Activated CD4-positive, CD25-positive, alpha-beta regulatory T cell treated with anti-CD3 and anti-CD28 coated beads, Interleukin-2, amount 50 U/mL, for 24 hours (primary cell): ENCODE measurements around the gene MTOR.
"Not testable (repeated sequence)": the region's sequence is repeated elsewhere in the genome, so short reads cannot be mapped to it uniquely, and the experiment has no call there.

Experiments
- ATAC-seq, 2 donors: fragments of 150-1000 bp; cut with Tn5 transposase; one replicate each; pipeline ENCODE4 v1.10.0; 2021; ENCODE audit warnings: mild to moderate bottlenecking in 1 of 2, moderate library complexity in 1 of 2

Gene MTOR

GRCh38 chr1:11279630-11280029, 17.3 kb upstream of the MTOR start:
- peak in 1 of 2 donors; percentile 49 for ATAC-seq

- no peak for ATAC-seq
Measured at GRCh38 chr1:11279152-11279551, 16.8 kb upstream of the MTOR start.

GRCh38 chr1:11273595-11274234, 11.4 kb upstream of the MTOR start:
- ATAC-seq = peak; percentile 54 to 57

- peak; percentile 90 for ATAC-seq
Measured at GRCh38 chr1:11272832-11273594, 10.7 kb upstream of the MTOR start, which contains the start of gene UBIAD1. TSS of gene UBIAD1 (plus strand) at chr1:11273198. CDS start at chr1:11273532, 334 bp downstream.

GRCh38 chr1:11272544-11272831, 10.1 kb upstream of the MTOR start:
- no peak for ATAC-seq

GRCh38 chr1:11267350-11268337, 5.3 kb upstream of the MTOR start:
- ATAC-seq = not testable (repeated sequence)

- no peak for ATAC-seq
Measured at GRCh38 chr1:11266268-11267074, 4.1 kb upstream of the MTOR start.

- ATAC-seq = no peak
Measured at GRCh38 chr1:11256299-11256698, 6.1 kb downstream of the MTOR start.

- no peak for ATAC-seq
Measured at GRCh38 chr1:11253226-11253625, 9.1 kb downstream of the MTOR start.

GRCh38 chr1:11252538-11252937, 9.8 kb downstream of the MTOR start:
- no peak for ATAC-seq

- no peak for ATAC-seq
Measured at GRCh38 chr1:11248169-11248568, 14.2 kb downstream of the MTOR start.

GRCh38 chr1:11245904-11246719, 16.2 kb downstream of the MTOR start:
- no peak for ATAC-seq

- no peak for ATAC-seq
Measured at GRCh38 chr1:11245248-11245647, 17.1 kb downstream of the MTOR start.

GRCh38 chr1:11238311-11238710, 24.0 kb downstream of the MTOR start:
- ATAC-seq = no peak

- no peak for ATAC-seq
Measured at GRCh38 chr1:11237356-11237755, 25.0 kb downstream of the MTOR start.

- ATAC-seq = no peak
Measured at GRCh38 chr1:11233208-11233607, 29.1 kb downstream of the MTOR start.

GRCh38 chr1:11229203-11229602, 33.1 kb downstream of the MTOR start:
- ATAC-seq = no peak

- ATAC-seq = no peak
Measured at GRCh38 chr1:11227106-11228077, 35.0 kb downstream of the MTOR start.

- no peak for ATAC-seq
Measured at GRCh38 chr1:11216074-11216473, 46.3 kb downstream of the MTOR start.

- no peak for ATAC-seq
Measured at GRCh38 chr1:11215381-11216005, 46.9 kb downstream of the MTOR start.
